ENCODE data around the gene MTMR11.

MTMR11 gene

GRCh38 chr1:149925345-149925744, 11.3 kb downstream of the MTMR11 start:
- in situ Hi-C loops (cut with HindIII; ENCODE audit: low sequenced_read_pairs) = no loop called here
- no peak for DNase-seq (ENCODE audit: low read depth, low spot score)
- no peak overlapping the region for H3K4me3 ChIP-seq (ENCODE audit: low read depth, low read length)
- no peak for TF ChIP-seq CTCF (IDR thresholded peaks at IDR 0.05; ENCODE audit: low read depth, low read length)

- DNase-seq (ENCODE audit: low read depth, low spot score) = no peak
- H3K4me3 ChIP-seq (ENCODE audit: low read depth, low read length) = no peak overlapping the region
- TF ChIP-seq CTCF (IDR thresholded peaks at IDR 0.05; ENCODE audit: low read depth, low read length) = no peak
- in situ Hi-C loops (cut with HindIII; ENCODE audit: low sequenced_read_pairs) = no loop called here
Observed at GRCh38 chr1:149923626-149924025, 13.1 kb downstream of the MTMR11 start.

GRCh38 chr1:149917571-149918144, 19.0 kb downstream of the MTMR11 start, which contains the start of gene SV2A:
TSS of gene SV2A (minus strand) at chr1:149917844. CDS start at chr1:149913840, 4,004 bp downstream.
- TF ChIP-seq CTCF (IDR thresholded peaks at IDR 0.05; ENCODE audit: low read depth, low read length) = no peak
- DNase-seq (ENCODE audit: low read depth, low spot score) = peak; percentile 61
- in situ Hi-C loops (cut with HindIII; ENCODE audit: low sequenced_read_pairs) = no loop called here
- peak within 1 kb of the TSS; percentile 75 for H3K4me3 ChIP-seq (ENCODE audit: low read depth, low read length)

- in situ Hi-C loops (cut with HindIII; ENCODE audit: low sequenced_read_pairs) = no loop called here
- no peak for DNase-seq (ENCODE audit: low read depth, low spot score)
- H3K4me3 ChIP-seq (ENCODE audit: low read depth, low read length) = peak overlapping the region; percentile 75
- no peak for TF ChIP-seq CTCF (IDR thresholded peaks at IDR 0.05; ENCODE audit: low read depth, low read length)
Observed at GRCh38 chr1:149916898-149917252, 19.8 kb downstream of the MTMR11 start.

- TF ChIP-seq CTCF (IDR thresholded peaks at IDR 0.05; ENCODE audit: low read depth, low read length) = no peak
- peak overlapping the region; percentile 75 for H3K4me3 ChIP-seq (ENCODE audit: low read depth, low read length)
- no peak for DNase-seq (ENCODE audit: low read depth, low spot score)
- in situ Hi-C loops (cut with HindIII; ENCODE audit: low sequenced_read_pairs) = no loop called here
Observed at GRCh38 chr1:149916193-149916897, 20.3 kb downstream of the MTMR11 start.

- in situ Hi-C loops (cut with HindIII; ENCODE audit: low sequenced_read_pairs) = no loop called here
- no peak for DNase-seq (ENCODE audit: low read depth, low spot score)
- H3K4me3 ChIP-seq (ENCODE audit: low read depth, low read length) = no peak overlapping the region
- TF ChIP-seq CTCF (IDR thresholded peaks at IDR 0.05; ENCODE audit: low read depth, low read length) = no peak
Observed at GRCh38 chr1:149915429-149916192, 21.1 kb downstream of the MTMR11 start.
